ENCODE measurements around the gene CCT3. TPM values are rescaled to one million over a fixed set of nuclear protein-coding genes. Genes with fewer than 3 reads are reported as not detected.
A peak's percentile ranks its signal among the peaks of the same experiment; 100 is the strongest.

Gene CCT3
- polyA plus RNA-seq, 1 donor from 2014 or later: 172 TPM

- peaks cover 2% of the 10 kb centered on the region for H3K36me3 Mint-ChIP-seq
- peak overlapping the region in 2 of 3 donors; percentile 94 to 95 for H3K27ac Mint-ChIP-seq
- H3K4me3 Mint-ChIP-seq: peak overlapping the region; percentile 94 to 98 (median 96)
- H3K9me3 Mint-ChIP-seq: peaks cover 0 to 2% (median 0%) of the 10 kb centered on the region in 3 donors
- peaks cover 24 to 34% (median 32%) of the 10 kb centered on the region in 3 donors for H3K4me1 Mint-ChIP-seq
- no peaks in the 10 kb centered on the region for H3K27me3 Mint-ChIP-seq
Observed at GRCh38 chr1:156283521-156283920, 54.6 kb downstream of the CCT3 start.

- Mint-ChIP-seq H3K36me3 (peaks cover 2% of the 10 kb centered on the region), H3K9me3 (peaks cover 0 to 2% (median 0%) of the 10 kb centered on the region in 3 donors), H3K4me1 (peaks cover 24 to 34% (median 32%) of the 10 kb centered on the region in 3 donors), H3K4me3 (peak within 1 kb of the TSS; percentile 94 to 98 (median 96)), H3K27me3 (no peaks in the 10 kb centered on the region), H3K27ac (peak within 1 kb of the TSS; percentile 91 to 95 (median 94))
Observed at GRCh38 chr1:156282479-156283222, 55.4 kb downstream of the CCT3 start, which contains the start of gene SMG5. TSS of gene SMG5 (minus strand) at chr1:156282825. CDS start at chr1:156282680, 145 bp downstream.

GRCh38 chr1:156281693-156282478 is 56.2 kb downstream of the CCT3 start:
- peaks cover 0 to 2% (median 0%) of the 10 kb centered on the region in 3 donors for H3K9me3 Mint-ChIP-seq
- no peaks in the 10 kb centered on the region for H3K27me3 Mint-ChIP-seq
- peak overlapping the region; percentile 91 to 95 (median 94) for H3K27ac Mint-ChIP-seq
- peak overlapping the region; percentile 94 to 98 (median 96) for H3K4me3 Mint-ChIP-seq
- peaks cover 24 to 34% (median 32%) of the 10 kb centered on the region in 3 donors for H3K4me1 Mint-ChIP-seq
- peaks cover 2% of the 10 kb centered on the region for H3K36me3 Mint-ChIP-seq

GRCh38 chr1:156281281-156281680 is 56.8 kb downstream of the CCT3 start:
- Mint-ChIP-seq H3K27me3 (no peaks in the 10 kb centered on the region), H3K9me3 (peaks cover 0 to 2% (median 0%) of the 10 kb centered on the region in 3 donors), H3K36me3 (peaks cover 2% of the 10 kb centered on the region), H3K4me3 (peak overlapping the region; percentile 94 to 98 (median 96)), H3K4me1 (peaks cover 24 to 34% (median 32%) of the 10 kb centered on the region in 3 donors), H3K27ac (peak overlapping the region; percentile 59 to 95 (median 91))

GRCh38 chr1:156279837-156280236 is 58.3 kb downstream of the CCT3 start:
- Mint-ChIP-seq H3K4me3 (peak overlapping the region in 2 of 4 donors; percentile 34 to 98), H3K36me3 (peaks cover 2% of the 10 kb centered on the region), H3K27me3 (no peaks in the 10 kb centered on the region), H3K27ac (peak overlapping the region; percentile 22 to 95 (median 47)), H3K9me3 (peaks cover 0 to 2% (median 0%) of the 10 kb centered on the region in 3 donors), H3K4me1 (peaks cover 24 to 34% (median 32%) of the 10 kb centered on the region in 3 donors)

GRCh38 chr1:156276966-156277381 is 61.1 kb downstream of the CCT3 start:
- no peaks in the 10 kb centered on the region for H3K27me3 Mint-ChIP-seq
- no peaks in the 10 kb centered on the region for H3K9me3 Mint-ChIP-seq
- peaks cover 12 to 21% (median 18%) of the 10 kb centered on the region in 3 donors for H3K4me1 Mint-ChIP-seq
- peaks cover 6% of the 10 kb centered on the region for H3K36me3 Mint-ChIP-seq
- H3K27ac Mint-ChIP-seq: peak overlapping the region in 1 of 3 donors; percentile 82
- H3K4me3 Mint-ChIP-seq: no peak overlapping the region

- H3K4me1 Mint-ChIP-seq: peaks cover 11 to 18% (median 15%) of the 10 kb centered on the region in 3 donors
- no peak overlapping the region for H3K4me3 Mint-ChIP-seq
- no peaks in the 10 kb centered on the region for H3K9me3 Mint-ChIP-seq
- peaks cover 6% of the 10 kb centered on the region for H3K36me3 Mint-ChIP-seq
- no peaks in the 10 kb centered on the region for H3K27me3 Mint-ChIP-seq
- H3K27ac Mint-ChIP-seq: no peak overlapping the region
Observed at GRCh38 chr1:156276532-156276931, 61.6 kb downstream of the CCT3 start.

GRCh38 chr1:156270314-156270713 is 67.8 kb downstream of the CCT3 start:
- H3K4me3 Mint-ChIP-seq: no peak overlapping the region
- peaks cover 8% of the 10 kb centered on the region for H3K36me3 Mint-ChIP-seq
- no peak overlapping the region for H3K27ac Mint-ChIP-seq
- no peaks in the 10 kb centered on the region for H3K4me1 Mint-ChIP-seq
- no peaks in the 10 kb centered on the region for H3K9me3 Mint-ChIP-seq
- no peaks in the 10 kb centered on the region for H3K27me3 Mint-ChIP-seq

GRCh38 chr1:156268336-156268735 is 69.8 kb downstream of the CCT3 start:
- H3K4me3 Mint-ChIP-seq: no peak overlapping the region
- no peak overlapping the region for H3K27ac Mint-ChIP-seq
- peaks cover 10% of the 10 kb centered on the region for H3K36me3 Mint-ChIP-seq
- H3K4me1 Mint-ChIP-seq: no peaks in the 10 kb centered on the region
- no peaks in the 10 kb centered on the region for H3K9me3 Mint-ChIP-seq
- H3K27me3 Mint-ChIP-seq: no peaks in the 10 kb centered on the region

- no peak overlapping the region for H3K27ac Mint-ChIP-seq
- peaks cover 7% of the 10 kb centered on the region for H3K36me3 Mint-ChIP-seq
- no peaks in the 10 kb centered on the region for H3K4me1 Mint-ChIP-seq
Observed at GRCh38 chr1:156266051-156266450, 72.0 kb downstream of the CCT3 start.

GRCh38 chr1:156263288-156263655 is 74.8 kb downstream of the CCT3 start:
- H3K27ac Mint-ChIP-seq: no peak overlapping the region
- H3K27me3 Mint-ChIP-seq: no peaks in the 10 kb centered on the region
- H3K4me3 Mint-ChIP-seq: no peak overlapping the region
- H3K9me3 Mint-ChIP-seq: peaks cover 0 to 1% (median 0%) of the 10 kb centered on the region in 3 donors
- peaks cover 8% of the 10 kb centered on the region for H3K36me3 Mint-ChIP-seq
- H3K4me1 Mint-ChIP-seq: no peaks in the 10 kb centered on the region

More at GRCh38 chr1:156266051-156266450, 72.0 kb downstream of the CCT3 start:
- Mint-ChIP-seq H3K27me3 (no peaks in the 10 kb centered on the region), H3K9me3 (no peaks in the 10 kb centered on the region), H3K4me3 (no peak overlapping the region)

GRCh38 chr1:156262461-156263287 is 75.4 kb downstream of the CCT3 start:
- Mint-ChIP-seq H3K9me3 (peaks cover 0 to 1% (median 0%) of the 10 kb centered on the region in 3 donors), H3K27me3 (no peaks in the 10 kb centered on the region), H3K4me1 (no peaks in the 10 kb centered on the region), H3K27ac (peak overlapping the region in 1 of 3 donors; percentile 82), H3K36me3 (peaks cover 8% of the 10 kb centered on the region), H3K4me3 (no peak overlapping the region)

- Mint-ChIP-seq H3K27me3 (no peaks in the 10 kb centered on the region), H3K4me3 (no peak overlapping the region), H3K36me3 (peaks cover 9% of the 10 kb centered on the region), H3K4me1 (no peaks in the 10 kb centered on the region), H3K9me3 (peaks cover 0 to 1% (median 0%) of the 10 kb centered on the region in 3 donors), H3K27ac (peak overlapping the region in 1 of 3 donors; percentile 97)
Observed at GRCh38 chr1:156260896-156261295, 77.2 kb downstream of the CCT3 start.

GRCh38 chr1:156259805-156260204 is 78.3 kb downstream of the CCT3 start:
- Mint-ChIP-seq H3K27me3 (no peaks in the 10 kb centered on the region), H3K27ac (peak overlapping the region in 1 of 3 donors; percentile 97), H3K4me3 (no peak overlapping the region), H3K4me1 (no peaks in the 10 kb centered on the region), H3K9me3 (peaks cover 0 to 1% (median 0%) of the 10 kb centered on the region in 3 donors), H3K36me3 (peaks cover 6% of the 10 kb centered on the region)

Data from IgD-negative memory B cell (primary cell).